K562 (cell line): ENCODE data around the gene CD46. TPM values are rescaled to one million over a fixed set of nuclear protein-coding genes. Genes with fewer than 3 reads are reported as not detected.
A peak's percentile ranks its signal among the peaks of the same experiment; 100 is the strongest.

ENCODE experiments used
- CBX2 ChIP-seq: fragments of 200-600 bp; sonication (generic); IDR thresholded peaks from one replicate; pipeline ENCODE4 v1.6.1; 2012; ENCODE audit warnings: mild to moderate bottlenecking, low read length, inconsistent platforms; ENCODE audit not compliant: insufficient read depth, poor library complexity, severe bottlenecking
- CHD1 ChIP-seq: fragments of 200-600 bp; sonication (generic); IDR thresholded peaks from one replicate; pipeline ENCODE4 v1.6.1; 2012; ENCODE audit warnings: mild to moderate bottlenecking, moderate library complexity, low read length, inconsistent platforms
- DPF2 ChIP-seq: fragments of 450-650 bp; IDR thresholded peaks from 2 replicates; pipeline ENCODE4 v1.6.1; 2016
- ELF4 ChIP-seq: fragments of 450-650 bp; formaldehyde crosslinking; IDR thresholded peaks from 2 replicates; pipeline ENCODE4 v1.4.0; 2022; ENCODE audit warnings: missing genetic modification characterization
- EP300 ChIP-seq: IDR thresholded peaks from 2 replicates; pipeline ENCODE4 v1.6.1; 2012; ENCODE audit warnings: low read length, improper control_type of control experiment
- ESRRB ChIP-seq: fragments of 250-450 bp; sonication (Bioruptor Pico); IDR thresholded peaks from 2 replicates; pipeline ENCODE4 v1.5.0; 2020; ENCODE audit warnings: mild to moderate bottlenecking, moderate library complexity, borderline replicate concordance
- FOXJ3 ChIP-seq: sonication (generic); formaldehyde crosslinking; IDR thresholded peaks from 2 replicates; pipeline ENCODE4 v1.4.0; 2020; ENCODE audit warnings: mild to moderate bottlenecking, missing genetic modification reagents
- GABPA ChIP-seq: fragments of 200-800 bp; sonication (Bioruptor generic); conservative IDR thresholded peaks from 2 replicates; pipeline ENCODE4 v1.6.1; 2016; ENCODE audit warnings: low read depth, missing genetic modification characterization, missing compliant biosample characterization
- GATA2 ChIP-seq: sonication (generic); formaldehyde crosslinking; IDR thresholded peaks from 2 replicates; pipeline ENCODE4 v1.4.0; 2020; ENCODE audit warnings: mild to moderate bottlenecking, missing genetic modification reagents
- HLTF ChIP-seq: fragments of 450-650 bp; IDR thresholded peaks from 2 replicates; pipeline ENCODE4 v1.6.1; 2016
- HNRNPH1 ChIP-seq: fragments of 200-400 bp; formaldehyde crosslinking; optimal IDR thresholded peaks from 2 replicates; pipeline ENCODE3; 2017; ENCODE audit warnings: low read depth, mild to moderate bottlenecking, low read length, moderate library complexity
- KAT2B ChIP-seq: IDR thresholded peaks from one replicate; pipeline ENCODE4 v1.6.1; 2012; ENCODE audit warnings: low read depth, mild to moderate bottlenecking, control low read depth, inconsistent platforms, low read length, moderate library complexity
- MCM2 ChIP-seq: fragments of 450-650 bp; IDR thresholded peaks from 2 replicates; pipeline ENCODE4 v1.6.1; 2017; ENCODE audit warnings: low read depth, mild to moderate bottlenecking
- MXI1 ChIP-seq: IDR thresholded peaks from 2 replicates; pipeline ENCODE4 v1.6.1; 2011; ENCODE audit warnings: low read depth, mild to moderate bottlenecking, improper control_type of control experiment, low read length
- POLR2G ChIP-seq: fragments of 200-400 bp; formaldehyde crosslinking; IDR thresholded peaks from 2 replicates; pipeline ENCODE4 v1.6.1; 2017; ENCODE audit warnings: low read depth, mild to moderate bottlenecking, antibody characterized with exemption, low read length, moderate library complexity
- RCOR1 ChIP-seq, 2 experiments: IDR thresholded peaks; 2 replicates each; pipeline ENCODE4 v1.6.1; 2012; ENCODE audit warnings: low read depth in 2 of 2, low read length in 2 of 2, borderline replicate concordance in 1 of 2, improper control_type of control experiment in 1 of 2
- SIX5 ChIP-seq, 2 experiments: IDR thresholded peaks; 2 replicates each; pipeline ENCODE4 v1.6.1; 2011; ENCODE audit warnings: low read length in 2 of 2, borderline replicate concordance in 1 of 2, low read depth in 1 of 2, mild to moderate bottlenecking in 1 of 2, moderate library complexity in 1 of 2; ENCODE audit not compliant: insufficient read depth in 1 of 2
- SMC3 ChIP-seq: conservative IDR thresholded peaks from 2 replicates; pipeline ENCODE4 v1.6.1; 2011; ENCODE audit warnings: low read depth, low read length, improper control_type of control experiment; ENCODE audit not compliant: insufficient read depth
- SP1 ChIP-seq: sonication (generic); formaldehyde crosslinking; IDR thresholded peaks from 2 replicates; pipeline ENCODE4 v1.8.1; 2022; ENCODE audit warnings: mild to moderate bottlenecking, missing genetic modification reagents
- TAF1 ChIP-seq: IDR thresholded peaks from 2 replicates; pipeline ENCODE4 v1.6.1; 2011; ENCODE audit warnings: mild to moderate bottlenecking, low read length, moderate library complexity; ENCODE audit not compliant: insufficient read depth, control insufficient read depth, severe bottlenecking; ENCODE audit errors: extremely low read depth
- TRIM24 ChIP-seq, 2 experiments: fragments of 450-650 bp; IDR thresholded peaks; 2 replicates each; pipeline ENCODE4 v1.6.1; 2016
- ZNF134 ChIP-seq: fragments of 250-450 bp; sonication (Bioruptor Pico); conservative IDR thresholded peaks from 2 replicates; pipeline ENCODE4 v1.4.0; 2020
- ZNF224 ChIP-seq: sonication (generic); formaldehyde crosslinking; IDR thresholded peaks from 2 replicates; pipeline ENCODE4 v1.8.0; 2022; ENCODE audit warnings: mild to moderate bottlenecking, missing genetic modification reagents
- ZNF23 ChIP-seq: fragments of 250-450 bp; sonication (Bioruptor Pico); IDR thresholded peaks from 2 replicates; pipeline ENCODE4 v1.4.0; 2020; ENCODE audit warnings: mild to moderate bottlenecking
- ZNF239 ChIP-seq: fragments of 250-450 bp; sonication (Bioruptor Pico); IDR thresholded peaks from 2 replicates; pipeline ENCODE4 v1.4.0; 2020; ENCODE audit warnings: mild to moderate bottlenecking
- ZNF583 ChIP-seq: fragments of 250-450 bp; sonication (Bioruptor Pico); IDR thresholded peaks from 2 replicates; pipeline ENCODE4 v1.4.0; 2020
- ZNF77 ChIP-seq: fragments of 250-450 bp; sonication (Bioruptor Pico); IDR thresholded peaks from 2 replicates; pipeline ENCODE4 v1.5.0; 2020
- polyA plus RNA-seq, 8 experiments: library from polyadenylated mRNA; depleted of rRNA in 4 of 8; stranded (reverse) in 5 of 8; unstranded in 3 of 8; fragments of >200 nt; fragmentation: Nextera tagmentation in 2 of 8; fragmentation: Illumina TruSeq in 1 of 8; extraction: Ambion mirVana in 2 of 8; extraction: Trizol in 1 of 8; gene quantifications; 2 replicates each; pipeline versions ENCODE4 v1.2.1 to v1.2.3, GENCODE V29; 2011 to 2014; ENCODE audit warnings: inconsistent platforms in 1 of 8, missing spikeins in 1 of 8
- total RNA-seq, 7 experiments: library from RNA; depleted of rRNA in 6 of 7; stranded (reverse); fragments of >200 nt in 6 of 7; fragmentation: Illumina TruSeq in 2 of 7; extraction: Trizol in 2 of 7; gene quantifications; 2 replicates each; pipeline versions ENCODE4 v1.2.1 to v1.2.3, GENCODE V29; 2011 to 2021; ENCODE audit warnings: low replicate concordance in 1 of 7
- TF ChIP-seq, protein P1 (sequence below): fragments of 450-650 bp; IDR thresholded peaks from 2 replicates; pipeline ENCODE4 v1.6.1; 2016; ENCODE audit warnings: antibody characterized with exemption
- TF ChIP-seq, protein P2 (sequence below): sonication (generic); formaldehyde crosslinking; IDR thresholded peaks from 2 replicates; pipeline ENCODE4 v1.8.1; 2023; ENCODE audit warnings: mild to moderate bottlenecking, missing genetic modification reagents

The CD46 gene
- total and polyA plus RNA-seq, 9 of the 15 experiments (the other 6 are each of a cell fraction or from before 2014, with no cell fraction given): 87.9 to 374 (median 156) TPM

DNA sequence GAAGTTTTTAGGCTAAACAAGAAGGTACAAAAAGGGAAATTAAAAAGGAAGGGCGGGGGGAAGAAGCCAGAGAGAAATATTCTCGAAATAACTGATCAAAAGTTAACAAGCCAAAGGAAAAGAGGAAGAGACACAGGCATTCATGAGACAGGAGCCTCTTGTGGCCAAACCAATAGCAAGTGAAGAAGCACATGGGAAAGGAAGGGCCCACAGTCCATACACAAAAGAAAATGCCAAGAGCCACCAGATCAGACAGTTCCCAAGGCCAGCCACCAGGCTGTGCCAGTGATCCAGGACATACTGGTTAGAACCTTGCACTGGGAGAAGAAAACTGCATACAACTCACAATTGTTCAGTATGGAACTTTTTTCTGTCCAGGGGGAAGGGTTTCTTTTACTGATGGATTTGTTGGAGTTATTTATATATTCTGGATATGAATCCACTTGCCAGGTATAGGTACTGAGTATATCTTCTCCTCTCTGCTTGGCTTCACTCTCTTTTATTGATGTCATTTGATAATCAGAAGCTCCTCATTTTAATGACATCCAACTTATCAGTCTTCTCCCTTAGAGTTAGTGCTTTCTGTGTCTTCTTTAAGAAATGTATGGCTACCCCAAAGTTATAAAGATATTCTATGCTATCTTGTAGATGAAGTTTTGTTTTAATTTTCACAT is 76.8 kb downstream of the CD46 start (continued):
- TF ChIP-seq RCOR1 (IDR thresholded peaks at IDR 0.05; ENCODE audit: borderline replicate concordance in 1 of 2, low read depth in 2 of 2, low read length in 2 of 2) (0 out of 4 replicates have a peak, but pooled peaks of 1 of the 2 experiments have one; percentile 27), DPF2 (peak; percentile 78; the same call in 1 of the 2 replicates), CBX2 (no peak), HNRNPH1 (no peak), POLR2G (no peak), MXI1 (no peak), SMC3 (peak; percentile 88), ZNF239 (peak; percentile 48; the same call in 1 of the 2 replicates), SP1 (0 out of 2 replicates have a peak, but pooled peaks have one; percentile 43), ELF4 (CRISPR knock-in tag) (peak; percentile 59), GATA2 (CRISPR knock-in tag) (no peak), ESRRB (no peak), GABPA (tag) (no peak), KAT2B (no peak), TRIM24 (IDR thresholded peaks at IDR 0.05) (0 out of 4 replicates have a peak, but pooled peaks of 1 of the 2 experiments have one; percentile 5), TAF1 (no peak), CHD1 (no peak), ZNF77 (no peak), ZNF583 (CRISPR knock-in tag) (peak; percentile 13; the same call in 1 of the 2 replicates), ZNF224 (CRISPR knock-in tag) (no peak), MCM2 (no peak), ZNF23 (CRISPR knock-in tag) (no peak), FOXJ3 (CRISPR knock-in tag) (no peak), ZNF134 (CRISPR knock-in tag) (no peak), SIX5 (IDR thresholded peaks at IDR 0.05; ENCODE audit: borderline replicate concordance in 1 of 2, insufficient read depth in 1 of 2, low read depth in 1 of 2, low read length in 2 of 2) (no peak), HLTF (no peak), EP300 (no peak)
- TF ChIP-seq, protein P1, sequence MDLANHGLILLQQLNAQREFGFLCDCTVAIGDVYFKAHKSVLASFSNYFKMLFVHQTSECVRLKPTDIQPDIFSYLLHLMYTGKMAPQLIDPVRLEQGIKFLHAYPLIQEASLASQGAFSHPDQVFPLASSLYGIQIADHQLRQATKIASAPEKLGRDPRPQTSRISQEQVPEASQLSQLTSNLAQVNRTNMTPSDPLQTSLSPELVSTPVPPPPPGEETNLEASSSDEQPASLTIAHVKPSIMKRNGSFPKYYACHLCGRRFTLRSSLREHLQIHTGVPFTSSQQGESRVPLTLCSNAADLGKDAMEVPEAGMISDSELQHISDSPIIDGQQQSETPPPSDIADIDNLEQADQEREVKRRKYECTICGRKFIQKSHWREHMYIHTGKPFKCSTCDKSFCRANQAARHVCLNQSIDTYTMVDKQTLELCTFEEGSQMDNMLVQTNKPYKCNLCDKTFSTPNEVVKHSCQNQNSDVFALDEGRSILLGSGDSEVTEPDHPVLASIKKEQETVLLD: no peak; the same call in 1 of the 2 replicates
- TF ChIP-seq, protein P2, sequence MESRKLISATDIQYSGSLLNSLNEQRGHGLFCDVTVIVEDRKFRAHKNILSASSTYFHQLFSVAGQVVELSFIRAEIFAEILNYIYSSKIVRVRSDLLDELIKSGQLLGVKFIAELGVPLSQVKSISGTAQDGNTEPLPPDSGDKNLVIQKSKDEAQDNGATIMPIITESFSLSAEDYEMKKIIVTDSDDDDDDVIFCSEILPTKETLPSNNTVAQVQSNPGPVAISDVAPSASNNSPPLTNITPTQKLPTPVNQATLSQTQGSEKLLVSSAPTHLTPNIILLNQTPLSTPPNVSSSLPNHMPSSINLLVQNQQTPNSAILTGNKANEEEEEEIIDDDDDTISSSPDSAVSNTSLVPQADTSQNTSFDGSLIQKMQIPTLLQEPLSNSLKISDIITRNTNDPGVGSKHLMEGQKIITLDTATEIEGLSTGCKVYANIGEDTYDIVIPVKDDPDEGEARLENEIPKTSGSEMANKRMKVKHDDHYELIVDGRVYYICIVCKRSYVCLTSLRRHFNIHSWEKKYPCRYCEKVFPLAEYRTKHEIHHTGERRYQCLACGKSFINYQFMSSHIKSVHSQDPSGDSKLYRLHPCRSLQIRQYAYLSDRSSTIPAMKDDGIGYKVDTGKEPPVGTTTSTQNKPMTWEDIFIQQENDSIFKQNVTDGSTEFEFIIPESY (CRISPR knock-in tag): peak; percentile 66; the same call in 1 of the 2 replicates
